HCEC 1CT (cell line): Measurements from ENCODE around the gene SMCR8.
"Not testable (repeated sequence)": the region's sequence is repeated elsewhere in the genome, so short reads cannot be mapped to it uniquely, and the experiment has no call there.

Experiments
- DNase-seq: peaks from one replicate; pipeline ENCODE4 v3.0.0-alpha.2; 2017

Gene SMCR8, protein sequence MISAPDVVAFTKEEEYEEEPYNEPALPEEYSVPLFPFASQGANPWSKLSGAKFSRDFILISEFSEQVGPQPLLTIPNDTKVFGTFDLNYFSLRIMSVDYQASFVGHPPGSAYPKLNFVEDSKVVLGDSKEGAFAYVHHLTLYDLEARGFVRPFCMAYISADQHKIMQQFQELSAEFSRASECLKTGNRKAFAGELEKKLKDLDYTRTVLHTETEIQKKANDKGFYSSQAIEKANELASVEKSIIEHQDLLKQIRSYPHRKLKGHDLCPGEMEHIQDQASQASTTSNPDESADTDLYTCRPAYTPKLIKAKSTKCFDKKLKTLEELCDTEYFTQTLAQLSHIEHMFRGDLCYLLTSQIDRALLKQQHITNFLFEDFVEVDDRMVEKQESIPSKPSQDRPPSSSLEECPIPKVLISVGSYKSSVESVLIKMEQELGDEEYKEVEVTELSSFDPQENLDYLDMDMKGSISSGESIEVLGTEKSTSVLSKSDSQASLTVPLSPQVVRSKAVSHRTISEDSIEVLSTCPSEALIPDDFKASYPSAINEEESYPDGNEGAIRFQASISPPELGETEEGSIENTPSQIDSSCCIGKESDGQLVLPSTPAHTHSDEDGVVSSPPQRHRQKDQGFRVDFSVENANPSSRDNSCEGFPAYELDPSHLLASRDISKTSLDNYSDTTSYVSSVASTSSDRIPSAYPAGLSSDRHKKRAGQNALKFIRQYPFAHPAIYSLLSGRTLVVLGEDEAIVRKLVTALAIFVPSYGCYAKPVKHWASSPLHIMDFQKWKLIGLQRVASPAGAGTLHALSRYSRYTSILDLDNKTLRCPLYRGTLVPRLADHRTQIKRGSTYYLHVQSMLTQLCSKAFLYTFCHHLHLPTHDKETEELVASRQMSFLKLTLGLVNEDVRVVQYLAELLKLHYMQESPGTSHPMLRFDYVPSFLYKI

DNA sequence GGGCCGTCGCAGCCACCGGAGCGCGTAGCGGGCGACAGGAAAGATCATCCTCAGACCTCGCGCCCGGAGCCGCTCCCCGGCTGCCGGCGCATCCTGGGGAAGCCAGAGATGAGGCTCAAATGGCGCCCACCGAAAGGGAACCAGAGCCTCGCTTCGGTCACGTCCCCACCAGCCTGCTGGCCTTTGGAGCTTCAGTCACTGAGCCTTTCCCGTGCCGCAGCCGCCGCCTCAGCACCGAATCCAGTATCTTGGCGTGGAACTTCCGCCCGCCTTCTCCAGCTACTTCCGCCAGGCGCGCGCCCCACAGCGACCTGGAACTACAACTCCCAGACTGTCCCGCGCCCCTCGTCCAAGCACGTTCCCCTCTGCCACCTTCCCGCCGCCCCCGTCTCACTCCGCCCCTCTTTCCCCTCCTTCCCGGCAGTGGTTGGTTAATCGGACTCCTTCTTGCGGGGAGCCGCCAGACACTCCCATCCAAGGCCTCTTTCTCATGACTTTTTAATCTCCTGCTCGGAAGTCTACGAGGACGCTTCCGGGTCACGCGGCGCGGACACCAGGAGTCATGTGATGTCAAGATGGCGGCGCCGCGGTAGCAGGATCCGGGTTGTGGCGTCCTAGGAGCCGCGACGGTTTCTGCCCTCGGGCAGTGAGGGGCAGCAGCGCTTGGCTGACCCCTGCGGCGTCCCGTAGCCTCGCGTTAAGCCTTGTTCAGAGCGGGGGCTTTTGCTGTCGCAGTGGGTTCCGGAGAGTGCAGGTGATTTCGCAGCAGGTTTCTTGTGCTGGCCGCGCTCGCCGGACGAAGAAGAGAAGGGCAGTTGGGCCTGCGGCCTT lies at the start of gene SMCR8, which contains the start of gene TOP3A:
TSS of gene SMCR8 (plus strand) at position 563 of the 831 bp plus-strand sequence. CDS start 497 bp downstream, outside the sequence.
TSS of gene TOP3A (minus strand) at position 264 of the 831 bp plus-strand sequence. CDS start at position 48, 216 bp downstream.
- peak; percentile 99 for DNase-seq

DNA sequence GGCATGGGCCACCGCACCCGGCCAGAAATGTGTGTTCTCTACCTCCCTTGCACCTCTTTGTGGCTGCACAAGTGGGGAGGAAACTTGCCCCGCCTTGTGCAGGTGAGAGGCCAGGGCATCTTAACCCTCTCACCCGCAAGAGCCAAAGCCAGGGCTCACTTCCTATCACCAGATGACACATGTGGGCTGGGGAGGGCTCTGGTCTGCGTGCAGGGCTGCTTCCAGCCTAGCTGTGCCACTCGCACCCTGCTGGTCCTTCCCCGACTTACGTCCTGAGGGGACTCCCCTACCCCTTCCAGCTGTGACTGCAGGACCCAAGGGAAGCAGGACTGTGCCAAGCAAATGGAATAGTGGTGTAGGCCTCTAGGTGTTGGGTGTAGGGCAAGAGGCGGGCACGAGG lies 47.7 kb upstream of the SMCR8 start:
- no peak for DNase-seq

DNA sequence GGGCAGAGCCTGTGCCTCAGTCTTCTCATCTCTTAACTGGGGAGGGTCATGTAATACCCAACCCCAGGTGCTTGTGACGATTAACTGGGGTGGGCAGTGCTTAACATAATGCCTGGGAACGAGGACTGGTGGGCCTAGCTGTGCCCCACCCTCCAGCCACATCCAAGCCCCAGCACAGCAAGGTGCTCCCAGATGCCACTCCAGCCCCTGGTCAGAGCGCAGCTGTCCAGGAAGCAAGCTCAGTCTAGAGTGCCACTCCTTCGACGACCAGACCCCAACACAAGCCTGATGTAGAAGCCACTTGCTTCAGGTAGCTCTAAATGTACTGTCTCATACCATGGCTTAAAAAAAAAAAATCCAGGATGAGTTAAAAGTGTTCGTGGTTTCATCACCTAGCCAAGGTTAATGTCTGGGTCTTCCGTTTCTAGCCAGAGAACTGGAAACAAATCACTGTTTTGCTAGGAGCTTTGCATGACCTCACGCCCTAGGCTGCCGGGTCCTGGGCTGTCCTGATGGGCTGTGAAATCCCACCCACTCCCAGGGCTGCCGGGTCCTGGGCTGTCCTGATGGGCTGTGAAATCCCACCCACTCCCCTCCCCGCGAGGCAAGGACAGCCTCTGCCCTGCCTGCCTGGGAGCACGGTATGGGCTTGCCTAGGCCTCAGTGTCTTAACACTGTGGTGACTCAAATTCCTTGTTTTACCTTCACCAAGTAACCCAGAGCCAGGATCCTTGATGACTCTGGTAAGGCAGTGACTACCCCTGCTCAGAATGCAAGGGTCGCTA lies 47.0 kb upstream of the SMCR8 start:
- no peak for DNase-seq

DNA sequence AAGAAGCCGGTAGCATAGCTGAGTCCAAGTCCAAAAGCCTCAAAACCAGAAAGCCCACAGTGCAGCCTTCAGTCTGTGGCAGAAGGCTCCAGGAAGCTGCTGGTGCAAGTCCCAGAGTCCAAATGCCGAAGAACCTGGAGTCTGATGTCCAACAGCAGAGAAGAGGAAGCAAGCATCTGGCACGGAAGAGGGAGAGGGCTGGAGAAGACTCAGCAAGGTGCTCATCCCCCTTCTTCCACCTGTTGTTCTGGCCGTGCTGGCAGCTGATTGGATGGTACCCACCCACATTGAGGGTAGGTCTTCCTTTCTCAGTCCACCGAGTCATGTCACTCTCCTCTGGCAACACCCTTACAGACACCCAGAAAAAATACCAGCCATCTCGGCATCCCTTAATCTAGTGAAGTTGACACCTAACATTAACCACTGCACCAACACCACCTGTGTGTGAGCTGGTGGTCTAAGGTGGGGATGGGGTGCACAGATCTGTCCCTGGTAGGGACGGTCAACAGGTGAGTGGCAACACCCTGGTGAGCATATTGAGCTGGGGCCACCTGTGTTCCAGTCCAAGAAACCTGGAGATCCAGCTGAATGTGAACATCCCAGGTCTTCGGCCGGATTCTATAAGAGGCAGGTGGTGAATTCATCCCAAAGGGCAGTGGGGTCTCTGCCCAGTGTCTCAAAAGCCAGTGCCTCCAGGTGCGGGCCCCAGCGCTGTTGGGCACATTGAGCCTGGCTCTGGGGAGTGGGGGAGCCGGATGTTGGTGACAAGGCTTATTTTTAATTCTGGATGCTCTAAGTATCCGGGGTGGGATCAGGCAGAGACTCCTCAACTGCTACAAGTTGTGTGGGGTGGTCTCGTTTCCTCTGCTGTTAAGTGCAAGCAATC lies 44.8 kb upstream of the SMCR8 start:
- no peak for DNase-seq

DNA sequence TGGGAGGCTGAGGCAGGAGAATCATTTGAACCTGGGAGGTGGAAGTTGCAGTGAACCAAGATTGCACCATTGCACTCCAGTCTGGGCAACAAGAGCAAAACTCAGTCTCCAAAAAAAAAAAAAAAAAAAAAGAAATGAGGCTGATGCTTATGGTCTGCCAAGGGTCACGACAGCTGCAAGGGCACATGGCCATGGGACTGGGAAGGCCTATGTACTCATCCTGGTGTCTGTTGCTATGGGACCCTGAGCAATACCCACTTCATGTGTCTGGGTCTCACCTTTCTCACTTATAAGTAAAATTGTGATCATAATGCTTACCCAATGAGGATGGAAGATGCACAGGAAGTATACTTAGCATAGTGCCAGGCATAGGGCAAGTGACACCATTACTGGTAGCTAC lies 38.0 kb upstream of the SMCR8 start:
- DNase-seq: no peak

DNA sequence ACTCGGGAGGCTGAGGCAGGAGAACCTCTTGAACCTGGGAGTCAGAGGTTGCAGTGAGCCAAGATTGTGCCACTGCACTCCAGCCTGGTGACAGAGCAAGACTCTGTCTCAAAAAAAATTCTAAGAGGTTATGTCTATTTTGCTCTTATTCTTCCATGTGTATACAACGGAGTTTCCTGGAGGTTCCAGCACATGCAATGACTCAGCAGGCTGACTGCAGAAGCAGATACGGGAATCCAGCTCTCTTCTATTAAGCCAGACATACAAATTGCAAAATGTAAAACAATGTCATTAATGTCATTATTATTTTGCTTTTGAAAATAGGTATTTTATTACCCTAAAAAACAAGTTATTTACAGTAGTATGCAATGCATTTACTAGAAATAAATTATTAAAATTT lies 36.2 kb upstream of the SMCR8 start:
- DNase-seq: no peak

DNA sequence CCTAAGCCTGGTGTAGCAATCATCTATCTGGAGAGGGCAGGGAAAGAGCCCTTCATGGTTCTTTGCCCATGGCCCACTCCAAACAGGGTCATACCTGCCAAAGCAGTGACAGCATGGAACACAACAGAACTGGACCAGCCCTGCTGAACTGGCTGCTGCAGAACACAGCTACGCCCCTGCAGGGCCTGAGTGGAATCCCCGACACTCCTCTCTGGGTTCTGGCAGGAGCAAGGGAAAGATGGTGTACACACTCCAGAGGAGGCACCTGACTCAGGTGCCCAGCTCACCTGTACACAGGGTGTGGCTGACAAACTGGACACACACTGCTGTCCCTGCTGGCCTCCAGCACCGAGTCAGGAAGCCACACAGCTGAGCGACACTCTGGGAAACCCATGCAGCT lies 34.8 kb upstream of the SMCR8 start:
- no peak for DNase-seq

DNA sequence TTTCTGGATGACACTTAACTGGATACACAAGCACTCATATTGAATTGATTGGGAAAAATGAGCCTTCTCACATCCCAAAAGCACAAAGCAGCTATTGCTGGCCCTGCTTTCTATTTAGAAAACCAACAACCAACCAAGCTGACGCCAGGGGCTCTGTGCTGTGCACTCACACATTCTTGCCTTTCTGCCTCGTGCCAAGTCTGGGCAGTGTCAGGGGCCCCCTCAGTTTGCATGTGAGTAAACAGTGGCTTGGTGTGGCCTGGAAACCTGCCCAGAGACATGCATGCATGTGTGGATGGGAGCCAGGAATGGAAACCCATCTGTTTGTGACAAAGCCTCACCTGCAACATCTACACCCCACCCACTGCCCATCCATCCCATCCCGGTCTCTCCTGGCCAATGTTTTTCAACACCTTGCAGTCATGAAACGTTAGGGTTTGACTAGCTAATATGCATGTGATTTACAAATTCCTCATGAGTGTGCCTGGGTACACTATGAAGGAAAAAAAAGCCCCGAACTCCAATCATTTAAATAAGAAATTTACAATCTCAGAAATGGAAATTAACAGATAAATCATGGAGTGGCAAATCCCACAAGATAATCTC lies 34.2 kb upstream of the SMCR8 start:
- no peak for DNase-seq

DNA sequence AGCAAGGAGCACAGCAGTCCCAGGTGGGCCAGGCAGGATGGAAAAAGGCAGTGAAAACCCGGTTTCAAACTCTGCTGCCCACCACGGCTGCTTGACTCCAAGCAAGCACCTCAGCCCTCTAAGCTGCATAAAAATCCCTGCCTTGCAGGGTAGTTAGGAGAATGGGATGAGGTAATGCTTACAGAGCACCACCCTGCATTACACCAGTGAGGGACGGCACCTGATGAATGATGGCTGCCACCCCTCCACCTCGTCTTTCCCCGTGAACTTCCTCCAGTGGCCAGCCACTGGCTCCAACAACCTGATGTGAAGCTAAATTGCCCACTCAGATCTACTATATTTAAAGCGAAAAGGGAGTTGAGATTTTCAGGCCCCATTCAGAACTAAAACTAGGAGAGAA lies 33.3 kb upstream of the SMCR8 start:
- no peak for DNase-seq

DNA sequence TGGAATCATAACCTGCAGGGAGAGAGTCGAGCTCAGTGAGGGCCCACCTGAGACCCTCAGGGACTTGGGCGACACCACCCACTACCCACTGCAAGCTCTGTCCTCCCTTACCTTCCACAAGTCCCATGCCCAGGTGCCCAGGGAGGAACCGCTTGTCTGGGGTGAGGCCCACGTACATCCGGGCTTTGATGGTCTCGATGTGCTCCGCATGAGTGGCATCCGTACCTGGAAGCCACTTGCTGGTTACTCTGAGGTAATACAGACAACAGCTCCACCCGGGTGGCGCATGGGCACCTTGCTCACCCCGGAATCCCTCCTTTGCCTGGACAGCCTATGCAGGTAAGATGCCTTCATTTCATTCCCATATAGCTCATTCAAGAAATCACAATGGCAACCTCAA lies 29.8 kb upstream of the SMCR8 start:
- DNase-seq: no peak

DNA sequence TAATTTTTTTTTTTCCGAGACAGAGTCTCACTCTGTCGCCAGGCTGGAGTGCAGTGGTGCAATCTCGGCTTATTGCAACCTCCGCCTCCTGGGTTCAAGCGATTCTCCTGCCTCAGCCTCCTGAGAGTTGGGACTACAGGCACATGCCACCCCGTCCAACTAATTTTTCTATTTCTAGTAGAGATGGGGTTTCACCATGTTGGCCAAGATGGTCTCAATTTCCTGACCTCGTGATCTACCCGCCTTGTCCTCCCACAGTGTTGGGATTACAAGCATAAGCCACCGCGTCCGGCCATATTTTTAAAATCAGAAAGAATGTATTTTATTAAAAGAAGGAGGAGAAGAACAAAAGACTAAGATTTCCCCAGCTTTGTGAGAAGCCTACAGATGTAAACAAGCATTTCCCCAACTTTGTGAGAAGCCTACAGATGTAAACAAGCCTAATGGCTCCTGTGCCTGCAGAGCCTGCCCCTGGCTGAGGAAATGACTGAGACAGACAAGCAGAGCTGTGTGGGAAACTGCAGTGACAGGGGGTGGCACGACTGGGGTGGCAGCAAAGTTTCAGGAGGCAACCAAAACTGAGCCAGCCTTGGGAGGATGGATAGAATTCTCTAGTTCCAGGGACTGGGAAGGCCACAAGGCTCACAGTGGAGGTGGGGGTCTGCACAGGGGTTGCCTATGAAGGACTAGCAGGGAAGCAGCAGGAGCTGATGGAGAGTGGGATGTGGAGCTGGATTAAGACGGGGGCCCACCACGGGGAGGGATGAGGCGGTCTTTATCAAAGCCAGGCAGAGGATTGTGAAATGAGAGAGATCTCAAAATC lies 23.2 kb upstream of the SMCR8 start:
- DNase-seq: no peak

DNA sequence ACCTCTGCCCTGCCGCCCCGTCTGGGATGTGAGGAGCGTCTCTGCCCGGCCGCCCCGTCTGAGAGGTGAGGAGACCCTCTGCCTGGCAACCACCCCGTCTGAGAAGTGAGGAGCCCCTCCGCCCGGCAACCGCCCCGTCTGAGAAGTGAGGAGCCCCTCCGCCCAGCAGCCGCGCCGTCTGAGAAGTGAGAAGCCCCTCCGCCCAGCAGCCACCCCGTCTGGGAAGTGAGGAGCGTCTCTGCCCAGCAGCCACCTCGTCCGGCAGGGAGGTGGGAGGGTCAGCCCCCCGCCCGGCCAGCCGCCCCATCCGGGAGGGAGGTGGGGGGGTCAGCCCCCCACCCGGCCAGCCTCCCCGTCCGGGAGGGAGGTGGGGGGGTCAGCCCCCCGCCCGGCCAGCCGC lies 17.0 kb upstream of the SMCR8 start:
- DNase-seq: not testable (repeated sequence)

DNA sequence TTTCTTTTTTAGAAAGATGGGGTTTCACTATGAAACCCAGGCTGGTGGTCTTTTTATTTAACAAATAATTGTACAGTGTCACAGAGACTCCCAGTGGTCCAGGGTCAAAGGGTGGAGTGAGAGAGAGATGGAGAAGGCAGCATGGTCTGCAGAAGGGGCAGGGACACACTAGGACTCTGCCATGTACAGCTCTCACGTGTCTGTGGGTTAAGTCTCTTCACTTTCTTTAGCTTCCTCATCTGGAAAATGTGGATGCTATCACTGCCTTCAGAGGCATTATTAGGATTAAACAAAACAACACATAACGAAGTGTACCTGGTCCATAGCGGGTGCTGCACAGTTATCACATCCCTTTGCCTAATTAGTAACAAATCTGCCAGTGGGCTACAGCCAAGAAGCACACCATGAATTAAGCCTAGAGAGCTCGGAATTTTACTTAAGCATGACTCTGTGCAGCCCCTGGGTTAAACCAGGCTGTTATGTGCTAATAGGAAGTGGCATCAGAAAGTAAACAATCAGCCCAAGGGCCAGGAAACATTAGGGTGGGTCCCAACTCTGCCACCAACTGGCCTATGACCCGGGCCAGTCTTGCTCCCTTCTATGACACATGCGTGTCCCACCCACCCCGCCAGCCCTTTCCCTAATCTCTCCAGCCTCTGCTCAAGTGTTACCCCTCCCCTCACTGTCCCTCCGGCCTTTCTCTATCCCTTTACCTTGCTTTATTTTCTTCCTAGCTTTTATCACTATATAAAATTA lies 14.2 kb upstream of the SMCR8 start:
- no peak for DNase-seq

DNA sequence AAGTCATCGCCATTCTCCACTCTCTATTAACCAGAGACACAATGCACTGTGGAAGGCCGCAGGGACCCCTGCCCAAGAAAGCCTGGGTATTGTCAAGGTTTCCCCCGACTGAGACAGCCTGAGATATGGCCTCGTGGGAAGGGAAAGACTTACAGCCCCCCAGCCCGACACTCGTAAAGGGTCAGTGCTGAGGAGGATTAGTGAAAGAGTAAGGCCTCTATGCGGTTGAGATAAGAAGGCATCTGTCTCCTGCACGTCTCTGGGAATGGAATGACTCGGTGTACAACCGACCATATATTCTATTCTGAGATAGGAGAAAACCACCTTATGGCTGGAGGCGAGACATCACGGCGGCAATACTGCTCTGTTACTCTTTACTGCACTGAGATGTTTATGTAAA lies 11.9 kb upstream of the SMCR8 start:
- DNase-seq: not testable (repeated sequence)

DNA sequence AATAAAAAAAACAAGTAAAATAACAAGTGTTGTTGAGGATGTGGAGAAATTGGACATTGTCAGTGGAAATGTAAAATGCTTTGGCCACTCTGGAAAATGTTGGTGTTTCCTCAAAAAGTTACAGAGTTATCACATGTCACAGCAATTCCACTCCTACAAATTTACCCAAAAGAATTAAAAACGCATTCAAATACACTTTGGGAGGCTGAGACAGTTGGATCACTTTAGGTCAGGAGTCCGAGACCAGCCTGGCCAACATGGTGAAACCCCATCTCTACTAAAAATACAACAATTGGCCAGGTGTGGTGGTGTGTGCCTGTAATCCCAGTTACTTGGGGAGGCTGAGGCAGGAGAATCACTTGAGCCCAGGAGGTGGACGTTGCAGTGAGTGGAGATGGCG lies 5.9 kb upstream of the SMCR8 start:
- no peak for DNase-seq

DNA sequence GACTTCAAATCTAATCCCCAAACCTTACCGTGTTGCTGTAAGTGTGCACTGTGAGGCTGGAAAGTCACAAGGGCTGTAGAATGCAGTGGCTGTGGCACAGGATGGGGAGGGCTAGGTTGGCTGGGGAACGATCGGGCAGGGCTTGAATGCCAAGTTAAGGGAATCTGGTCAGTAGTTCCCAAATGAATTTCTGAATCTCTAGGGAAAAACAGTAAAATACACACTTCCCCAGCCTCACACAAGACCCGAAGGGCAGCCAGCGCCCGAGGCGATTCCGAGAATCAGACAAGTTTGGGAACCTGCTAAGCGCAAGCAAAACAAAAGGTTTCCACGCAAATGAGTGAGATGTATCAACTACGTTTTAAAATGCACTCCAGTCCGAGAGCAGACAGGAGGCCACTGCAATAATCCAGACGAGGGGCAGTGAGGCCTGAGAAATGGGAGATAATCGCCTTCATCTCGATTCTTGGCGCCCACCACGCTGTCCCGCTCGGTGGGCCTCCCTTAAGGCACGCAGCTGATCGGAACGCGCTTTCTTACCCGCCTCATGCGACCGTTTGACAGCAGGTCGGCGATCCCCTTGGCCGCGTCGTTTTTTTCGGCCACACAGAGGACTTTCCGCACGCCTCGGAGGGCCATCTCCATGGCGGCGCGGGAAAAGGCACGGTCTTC lies 898 bp upstream of the SMCR8 start:
- peak; percentile 13 for DNase-seq

DNA sequence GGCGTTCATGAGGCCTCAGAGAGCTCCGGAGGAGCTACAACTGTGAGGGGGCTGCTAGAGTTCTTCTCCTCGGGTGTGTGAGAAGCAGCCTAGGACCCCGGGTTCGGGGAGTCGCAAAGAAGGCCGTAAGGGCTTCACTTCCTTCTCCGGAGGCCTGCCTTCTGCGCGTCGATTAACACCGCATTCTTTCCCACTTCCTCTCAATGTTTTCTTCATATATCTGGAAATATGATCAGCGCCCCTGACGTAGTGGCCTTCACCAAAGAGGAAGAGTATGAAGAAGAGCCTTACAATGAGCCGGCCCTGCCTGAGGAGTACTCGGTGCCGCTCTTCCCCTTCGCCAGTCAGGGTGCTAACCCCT lies 449 bp downstream of the SMCR8 start:
- peak; percentile 2 for DNase-seq

DNA sequence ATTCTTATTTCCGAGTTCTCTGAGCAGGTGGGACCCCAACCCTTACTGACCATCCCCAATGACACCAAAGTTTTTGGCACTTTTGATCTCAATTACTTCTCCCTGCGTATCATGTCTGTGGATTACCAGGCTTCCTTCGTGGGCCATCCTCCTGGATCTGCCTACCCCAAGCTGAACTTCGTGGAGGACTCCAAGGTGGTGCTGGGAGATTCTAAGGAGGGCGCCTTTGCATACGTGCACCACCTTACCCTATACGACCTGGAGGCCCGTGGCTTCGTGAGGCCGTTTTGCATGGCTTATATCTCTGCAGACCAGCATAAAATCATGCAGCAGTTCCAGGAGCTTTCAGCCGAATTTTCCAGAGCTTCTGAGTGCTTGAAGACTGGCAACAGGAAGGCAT lies 868 bp downstream of the SMCR8 start:
- no peak for DNase-seq
